Non-pigmented ciliary epithelial cell (primary cell): ENCODE measurements around the gene PARVB.
A peak's percentile ranks its signal among the peaks of the same experiment; 100 is the strongest.

Experiments used
- DNase-seq: peaks from one replicate; pipeline ENCODE4 v3.0.0-alpha.2; 2010; ENCODE audit warnings: low read depth

Gene PARVB

DNA sequence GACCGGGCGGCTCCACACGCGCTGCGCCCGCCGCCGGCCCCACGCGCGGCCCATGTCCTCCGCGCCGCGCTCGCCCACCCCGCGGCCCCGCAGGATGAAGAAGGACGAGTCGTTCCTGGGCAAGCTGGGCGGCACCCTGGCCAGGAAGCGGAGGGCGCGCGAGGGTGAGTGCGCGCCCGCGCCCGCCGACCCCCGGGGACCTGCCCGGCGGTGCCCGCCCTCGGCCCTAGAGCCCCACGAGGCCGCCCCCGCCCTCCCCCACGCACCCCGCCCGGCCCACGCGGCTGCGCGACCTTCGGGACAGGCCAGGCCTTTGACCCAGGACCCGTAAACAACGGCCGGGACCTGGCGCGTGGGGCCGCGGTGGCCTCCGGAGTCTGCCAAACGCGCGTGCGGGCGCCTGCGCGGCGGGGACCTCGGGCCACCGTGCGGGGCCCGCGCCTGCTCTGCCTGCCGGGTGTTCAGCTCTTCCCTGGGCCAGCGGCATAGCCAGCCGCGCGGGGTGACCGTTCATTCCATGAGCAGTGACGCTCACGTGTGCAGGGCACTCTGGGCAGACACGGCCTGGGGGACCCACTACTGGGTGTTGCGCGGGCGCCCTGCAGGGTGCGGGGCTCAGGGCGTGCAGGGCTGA is at the start of gene PARVB:
PARVB (plus strand) TSS at position 15 of the 634 bp plus-strand sequence; CDS start at position 53, 38 bp downstream.
- DNase-seq: no peak

DNA sequence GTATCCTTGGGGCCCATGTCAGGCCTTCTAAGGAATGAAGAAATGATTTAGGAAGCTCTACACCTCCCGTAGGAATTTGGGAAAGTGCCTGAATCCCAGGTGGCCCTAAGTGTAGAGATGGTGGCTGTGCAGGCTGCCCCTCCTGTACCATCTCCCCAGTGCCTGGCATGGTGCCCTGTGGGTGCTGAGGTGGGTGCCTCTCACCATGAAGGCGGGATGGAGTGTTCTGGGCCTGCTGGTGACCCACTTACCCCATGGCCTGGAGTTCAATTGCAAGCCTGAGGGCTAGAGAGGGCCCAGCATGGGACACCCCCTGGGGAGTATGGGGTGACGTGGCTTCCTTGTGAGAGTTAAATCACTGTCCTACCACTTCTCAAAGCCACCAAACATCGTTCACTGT is 49.1 kb upstream of the PARVB start:
- DNase-seq: no peak

GRCh38 chr22:43976861-43977795 is 47.0 kb upstream of the PARVB start:
- no peak for DNase-seq

DNA sequence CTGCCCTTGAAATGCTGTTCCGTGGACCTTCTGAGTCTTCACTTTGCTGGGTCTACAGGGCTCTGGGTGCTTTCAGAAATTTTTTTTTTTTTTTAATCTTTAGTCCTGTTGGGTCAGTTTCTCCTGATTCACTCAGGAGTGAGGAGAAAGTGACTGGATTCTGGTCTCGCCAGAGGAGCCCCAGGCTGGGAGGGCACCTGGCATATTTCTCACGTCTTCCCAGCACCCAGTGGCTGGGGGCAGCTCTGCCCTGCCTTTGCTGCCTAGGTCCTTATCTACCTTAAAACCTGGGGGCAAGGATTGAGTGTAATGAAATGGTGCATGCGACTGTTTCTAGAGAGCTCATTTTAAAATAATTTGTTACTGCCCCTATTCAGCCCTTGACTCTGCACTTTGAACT is 45.5 kb upstream of the PARVB start:
- no peak for DNase-seq

- no peak for DNase-seq
Observed at GRCh38 chr22:43980579-43980978, 43.5 kb upstream of the PARVB start.

DNA sequence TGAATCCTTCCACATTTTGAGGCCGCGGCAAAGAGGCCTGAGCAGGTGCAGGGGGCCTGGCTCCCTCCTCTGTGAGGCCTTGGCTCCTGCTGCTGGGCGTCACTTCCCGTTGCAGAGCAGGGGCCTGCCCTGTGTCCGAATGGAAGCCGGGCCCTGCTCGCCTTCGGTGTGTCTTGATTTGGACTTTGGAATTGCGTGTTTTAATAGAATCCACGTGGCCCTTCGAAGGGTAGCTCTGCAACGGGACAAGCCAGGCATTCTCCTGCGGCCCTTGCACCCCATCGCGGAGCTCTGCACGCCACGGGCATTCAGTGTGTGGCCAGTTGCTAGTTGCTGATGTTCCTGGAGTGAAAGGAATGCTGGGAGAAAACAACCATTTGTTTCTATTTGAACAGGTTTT is 43.1 kb upstream of the PARVB start:
- DNase-seq: no peak

DNA sequence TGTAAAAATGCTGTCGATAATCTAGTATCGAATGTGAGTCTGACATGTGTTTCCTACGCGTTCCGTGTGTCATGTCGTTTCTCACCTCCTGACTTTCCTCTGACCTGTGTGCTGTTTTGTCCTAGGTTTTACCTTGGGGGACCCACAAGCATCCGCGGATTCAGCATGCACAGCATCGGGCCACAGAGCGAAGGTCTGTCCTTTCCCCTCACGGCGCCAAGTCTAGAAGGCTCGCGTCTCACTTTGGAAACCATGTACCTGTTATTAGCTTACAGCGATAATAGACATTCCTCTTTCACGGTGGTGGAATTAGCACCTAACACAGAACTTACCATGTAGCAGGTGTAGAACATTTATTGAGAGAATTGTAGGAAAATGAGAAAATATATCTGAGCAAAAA is 40.3 kb upstream of the PARVB start:
- no peak for DNase-seq

- DNase-seq: no peak
Observed at GRCh38 chr22:43985532-43985931, 38.6 kb upstream of the PARVB start.

DNA sequence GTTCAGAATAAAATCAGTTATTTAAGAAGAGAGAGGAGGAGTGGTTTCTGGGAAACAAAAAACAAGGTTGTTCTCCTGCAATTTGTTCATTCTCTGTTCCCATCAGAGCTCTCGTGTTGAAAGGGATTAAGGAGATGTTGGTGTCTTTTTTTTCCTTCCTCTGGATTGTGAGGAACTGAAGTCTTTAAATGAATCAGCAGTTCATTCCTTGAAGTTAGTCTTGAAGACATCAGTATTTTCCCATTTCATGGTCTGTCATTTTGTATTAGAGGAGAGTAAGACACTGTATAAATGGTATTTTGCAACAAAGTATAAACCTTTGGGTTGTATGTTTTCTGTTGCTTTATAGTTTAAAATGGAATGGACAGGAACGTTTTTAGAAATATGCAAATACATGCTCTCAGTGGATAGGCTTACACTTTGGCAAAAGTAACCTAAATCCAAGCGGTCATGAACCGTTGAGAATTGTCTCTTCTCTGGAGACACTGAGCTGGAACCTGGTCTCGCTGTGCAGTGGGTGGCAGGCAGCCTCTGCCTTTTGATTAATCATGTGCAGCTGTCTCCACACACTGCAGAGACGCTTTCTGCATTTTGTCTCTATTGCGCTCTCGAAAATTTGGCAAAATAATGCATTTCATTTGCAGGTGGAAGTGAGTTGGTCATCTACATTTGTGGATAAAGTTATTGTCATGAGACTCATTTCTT is 35.8 kb upstream of the PARVB start:
- no peak for DNase-seq

- no peak for DNase-seq
Observed at GRCh38 chr22:43988960-43989359, 35.1 kb upstream of the PARVB start.

DNA sequence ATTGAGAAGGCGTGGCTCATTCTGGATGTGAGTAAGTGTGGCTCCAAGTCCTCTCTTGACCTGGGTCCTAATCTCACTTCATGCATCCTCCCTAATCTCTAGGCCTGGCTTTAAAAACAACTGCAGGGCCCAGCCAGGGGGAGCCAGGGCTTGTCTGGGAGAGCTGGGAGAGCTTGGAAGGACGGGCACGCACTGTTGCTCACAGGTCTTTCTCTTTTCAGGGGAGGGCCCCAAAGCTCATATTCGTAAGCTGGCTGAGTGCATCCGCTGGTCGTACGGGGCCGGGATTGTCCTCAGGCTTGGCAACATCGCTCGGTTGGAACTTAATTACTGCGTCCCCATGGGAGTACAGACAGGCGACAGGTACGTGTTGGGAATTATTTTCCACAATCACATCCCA is 34.1 kb upstream of the PARVB start:
- no peak for DNase-seq

GRCh38 chr22:43991316-43992020 is 32.6 kb upstream of the PARVB start:
- DNase-seq: no peak

DNA sequence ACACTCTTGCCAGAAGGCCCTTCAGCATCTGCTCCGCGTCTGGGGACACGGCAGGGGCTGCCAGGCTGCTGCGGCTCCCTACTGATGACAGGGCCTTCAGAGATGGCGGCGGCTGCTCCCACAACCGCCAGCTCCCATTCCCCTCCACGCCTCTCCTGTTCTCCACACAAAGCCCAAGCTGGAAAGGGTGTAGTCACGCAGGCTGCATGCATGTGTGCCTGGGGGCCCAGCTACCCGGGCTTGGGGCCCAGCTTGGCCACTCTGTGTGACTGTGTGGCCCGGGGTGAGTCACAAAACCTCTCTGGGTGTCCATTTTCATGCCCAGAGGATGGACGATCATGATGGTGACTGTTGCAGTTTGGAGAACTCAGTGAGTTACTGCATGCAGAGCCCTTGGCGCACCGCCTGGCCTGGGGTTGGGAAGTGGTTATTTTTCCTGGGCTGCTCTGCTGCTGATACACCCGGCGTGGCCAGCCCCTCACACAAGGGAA is 31.7 kb upstream of the PARVB start:
- DNase-seq: no peak

DNA sequence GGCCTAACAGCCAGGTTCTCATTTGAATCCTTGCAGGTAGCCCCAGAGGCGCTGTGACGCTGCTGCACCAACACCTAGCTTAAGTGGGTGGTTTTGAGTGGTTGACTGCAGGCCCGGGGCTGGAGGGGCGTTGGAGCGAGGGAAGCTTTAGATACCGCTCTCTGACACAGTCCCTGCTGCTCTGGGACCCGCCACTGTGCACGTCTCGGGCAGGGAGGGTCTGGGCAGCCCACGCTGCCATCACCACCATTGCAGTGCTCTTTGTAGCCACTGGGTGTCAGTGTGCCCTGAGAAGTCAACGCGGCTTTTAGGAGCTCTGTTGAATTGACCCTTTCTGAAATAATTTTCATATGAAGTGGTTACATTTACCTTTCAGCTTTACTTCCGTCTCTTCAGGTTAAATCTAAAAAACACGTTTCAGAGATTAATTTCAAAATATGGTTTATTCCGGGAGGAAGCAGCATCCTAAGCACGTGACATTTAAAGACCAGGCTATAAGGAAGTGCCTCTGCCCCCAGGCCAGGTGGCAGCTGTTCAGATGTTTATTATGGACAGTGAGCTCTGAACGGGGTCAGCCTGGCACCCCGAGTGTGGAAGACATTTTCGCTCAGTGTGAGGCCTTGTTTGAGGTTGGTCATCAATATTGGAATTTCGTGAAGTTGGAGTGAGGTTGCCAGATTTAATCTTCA is 30.9 kb upstream of the PARVB start:
- peak; percentile 10 for DNase-seq

GRCh38 chr22:43994006-43994405 is 30.1 kb upstream of the PARVB start:
- DNase-seq: no peak

- no peak for DNase-seq
Observed at GRCh38 chr22:43994416-43994815, 29.7 kb upstream of the PARVB start.

DNA sequence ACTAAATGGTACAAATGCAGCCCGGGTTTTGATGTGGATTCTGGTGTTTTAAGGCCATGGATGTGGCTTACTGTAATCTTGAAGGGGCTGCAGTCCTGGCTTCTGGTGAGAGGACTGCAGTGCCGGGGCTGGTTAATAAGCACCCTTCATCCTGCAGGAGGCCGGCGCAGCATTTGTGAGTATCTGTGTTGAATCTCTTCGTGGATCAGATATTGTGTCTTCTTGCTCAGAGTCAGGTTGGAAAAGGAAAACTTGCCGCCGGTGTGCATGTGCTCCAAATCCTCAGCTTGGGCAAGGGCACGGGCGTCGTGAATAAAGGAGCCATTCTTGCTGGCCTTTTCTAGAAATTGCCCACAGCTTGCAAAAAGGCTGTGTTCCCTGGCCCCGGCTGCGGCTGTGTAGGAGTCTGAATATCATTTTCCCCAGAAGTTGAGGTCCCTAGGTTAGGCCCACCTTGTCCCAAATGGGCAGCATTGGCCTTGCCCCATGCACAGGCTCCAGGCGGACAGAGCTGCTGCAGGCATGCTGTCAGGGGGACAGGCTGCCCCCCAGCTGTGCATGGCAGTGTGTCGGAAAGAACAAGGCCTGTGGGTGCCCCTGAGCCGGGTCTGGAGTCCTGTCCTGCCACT is 28.9 kb upstream of the PARVB start:
- DNase-seq: no peak

DNA sequence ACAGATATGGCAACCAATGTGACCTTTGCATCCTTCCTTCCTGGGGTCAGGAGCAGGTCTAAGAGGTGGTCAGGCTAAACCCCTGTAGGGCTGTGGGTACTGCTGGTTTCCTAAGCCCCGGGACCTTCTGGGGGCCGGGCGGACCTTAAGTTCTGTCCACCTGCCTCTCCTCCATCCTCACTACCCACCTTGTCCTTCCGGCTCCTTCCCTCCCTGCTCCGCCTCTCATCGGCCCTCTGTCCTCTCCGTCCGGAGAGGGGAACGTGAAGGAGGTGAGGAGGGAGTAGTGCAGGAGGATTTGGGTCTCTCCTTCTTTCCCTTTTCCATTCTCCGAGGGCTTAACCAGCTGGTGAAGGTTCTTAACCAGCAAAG is 28.3 kb upstream of the PARVB start:
- no peak for DNase-seq

- DNase-seq: no peak
Observed at GRCh38 chr22:43996170-43996980, 27.7 kb upstream of the PARVB start.

DNA sequence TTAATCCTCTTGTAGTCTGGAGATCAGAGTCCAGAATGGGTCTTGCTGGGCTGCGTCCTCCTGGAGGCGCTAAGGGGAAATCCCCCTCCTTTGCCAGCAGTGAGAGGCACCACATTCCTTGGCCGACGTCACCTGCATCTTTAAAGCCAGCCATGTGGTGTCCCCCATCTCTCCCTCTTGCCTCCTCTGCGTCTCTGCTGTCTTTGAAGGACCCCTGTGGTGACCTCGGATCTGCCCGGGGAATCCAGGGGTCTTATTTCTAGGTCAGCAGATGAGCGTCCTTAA is 27.2 kb upstream of the PARVB start:
- DNase-seq: no peak
